ENCODE results near the gene EBLN1.
"Not testable (repeated sequence)": the region's sequence is repeated elsewhere in the genome, so short reads cannot be mapped to it uniquely, and the experiment has no call there.

EBLN1 gene

DNA sequence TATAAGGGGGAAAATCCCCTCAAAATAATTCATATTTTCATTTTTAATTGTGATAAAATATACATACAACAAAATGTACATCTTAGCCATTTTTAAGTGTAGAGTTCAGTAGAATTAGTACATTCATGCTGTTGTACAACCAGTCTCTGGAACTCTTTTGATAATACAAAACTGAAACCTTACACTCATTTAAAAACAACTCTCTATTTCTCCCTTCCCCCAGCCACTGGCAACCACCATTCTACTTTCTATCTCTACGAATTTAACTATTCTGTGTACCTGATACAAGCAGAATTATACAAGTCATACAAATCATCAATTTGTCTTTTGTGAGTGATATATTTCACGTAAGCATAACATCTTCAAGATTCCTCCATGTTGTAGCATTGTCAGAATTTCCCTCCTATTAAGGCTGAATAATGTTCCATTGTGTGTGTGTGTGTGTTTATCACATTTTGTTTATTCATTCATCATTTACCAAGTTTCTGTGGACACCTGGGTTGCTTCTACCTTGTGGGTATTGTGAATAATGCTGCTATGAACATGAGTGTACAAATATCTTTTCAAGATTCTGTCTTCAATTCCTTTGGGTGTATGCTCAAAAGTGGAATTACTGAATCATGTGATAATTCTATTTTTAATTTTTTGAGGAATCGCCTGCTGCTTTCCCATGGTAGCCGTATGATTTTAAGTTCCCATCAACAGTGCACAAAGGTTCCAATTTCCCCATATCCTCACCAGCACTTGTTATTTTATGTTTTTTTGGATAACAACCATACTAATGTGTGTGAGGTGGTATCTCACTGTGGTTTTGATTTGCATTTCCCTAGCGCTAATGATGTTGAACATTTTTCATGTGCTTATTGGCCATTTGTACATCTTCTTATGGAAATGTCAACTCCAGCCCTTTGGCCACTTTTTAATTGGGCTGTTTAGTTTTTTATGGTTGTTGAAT lies 4.7 kb upstream of the EBLN1 start:
- TF ChIP-seq, protein P1, sequence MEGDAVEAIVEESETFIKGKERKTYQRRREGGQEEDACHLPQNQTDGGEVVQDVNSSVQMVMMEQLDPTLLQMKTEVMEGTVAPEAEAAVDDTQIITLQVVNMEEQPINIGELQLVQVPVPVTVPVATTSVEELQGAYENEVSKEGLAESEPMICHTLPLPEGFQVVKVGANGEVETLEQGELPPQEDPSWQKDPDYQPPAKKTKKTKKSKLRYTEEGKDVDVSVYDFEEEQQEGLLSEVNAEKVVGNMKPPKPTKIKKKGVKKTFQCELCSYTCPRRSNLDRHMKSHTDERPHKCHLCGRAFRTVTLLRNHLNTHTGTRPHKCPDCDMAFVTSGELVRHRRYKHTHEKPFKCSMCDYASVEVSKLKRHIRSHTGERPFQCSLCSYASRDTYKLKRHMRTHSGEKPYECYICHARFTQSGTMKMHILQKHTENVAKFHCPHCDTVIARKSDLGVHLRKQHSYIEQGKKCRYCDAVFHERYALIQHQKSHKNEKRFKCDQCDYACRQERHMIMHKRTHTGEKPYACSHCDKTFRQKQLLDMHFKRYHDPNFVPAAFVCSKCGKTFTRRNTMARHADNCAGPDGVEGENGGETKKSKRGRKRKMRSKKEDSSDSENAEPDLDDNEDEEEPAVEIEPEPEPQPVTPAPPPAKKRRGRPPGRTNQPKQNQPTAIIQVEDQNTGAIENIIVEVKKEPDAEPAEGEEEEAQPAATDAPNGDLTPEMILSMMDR (IDR thresholded peaks at IDR 0.05; ENCODE audit: poor library complexity, severe bottlenecking), result no peak
- Histone ChIP-seq H3K4me3 (ENCODE audit: severe bottlenecking) (no peak overlapping the region), H3K27me3 (ENCODE audit: insufficient read depth, poor library complexity, severe bottlenecking) (no peaks in the 10 kb centered on the region), H3K36me3 (ENCODE audit: low read depth) (no peaks in the 10 kb centered on the region), H3K4me1 (ENCODE audit: insufficient read depth, poor library complexity, severe bottlenecking) (no peaks in the 10 kb centered on the region), H3K27ac (ENCODE audit: poor library complexity, severe bottlenecking) (no peak overlapping the region), H3K9me3 (ENCODE audit: severe bottlenecking) (no peaks in the 10 kb centered on the region)
- ATAC-seq (ENCODE audit: low read depth) (no peak), DNase-seq (ENCODE audit: low spot score) (no peak)

DNA sequence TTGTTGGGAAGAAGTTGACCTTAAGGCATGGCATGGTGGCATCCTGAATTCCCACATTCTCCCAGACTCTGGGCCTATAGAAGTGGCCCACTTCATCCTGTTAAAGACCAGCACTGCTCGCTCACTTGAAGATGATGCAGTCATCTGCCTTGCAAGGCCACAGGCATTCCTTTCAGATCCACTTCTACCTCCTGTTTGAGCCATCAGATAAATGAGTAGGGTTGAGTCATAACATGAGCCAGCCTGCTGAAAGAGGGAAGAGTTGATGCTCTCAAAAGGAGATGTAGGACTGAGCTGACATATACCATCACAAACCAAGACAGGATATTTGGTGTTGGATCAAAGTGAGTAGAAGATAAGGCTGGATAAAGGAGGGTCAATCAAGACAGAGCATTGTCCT lies 1.5 kb upstream of the EBLN1 start:
- Histone ChIP-seq H3K4me1 (ENCODE audit: insufficient read depth, poor library complexity, severe bottlenecking) (no peaks in the 10 kb centered on the region), H3K36me3 (ENCODE audit: low read depth) (no peaks in the 10 kb centered on the region), H3K9me3 (ENCODE audit: severe bottlenecking) (no peaks in the 10 kb centered on the region), H3K27ac (ENCODE audit: poor library complexity, severe bottlenecking) (no peak overlapping the region), H3K27me3 (ENCODE audit: insufficient read depth, poor library complexity, severe bottlenecking) (no peaks in the 10 kb centered on the region), H3K4me3 (ENCODE audit: severe bottlenecking) (no peak overlapping the region)
- peak; percentile 49; the same call in 1 of the 3 replicates for ATAC-seq (ENCODE audit: low read depth)
- TF ChIP-seq, protein P1 (IDR thresholded peaks at IDR 0.05; ENCODE audit: poor library complexity, severe bottlenecking), result no peak
- DNase-seq (ENCODE audit: low spot score), result no peak

DNA sequence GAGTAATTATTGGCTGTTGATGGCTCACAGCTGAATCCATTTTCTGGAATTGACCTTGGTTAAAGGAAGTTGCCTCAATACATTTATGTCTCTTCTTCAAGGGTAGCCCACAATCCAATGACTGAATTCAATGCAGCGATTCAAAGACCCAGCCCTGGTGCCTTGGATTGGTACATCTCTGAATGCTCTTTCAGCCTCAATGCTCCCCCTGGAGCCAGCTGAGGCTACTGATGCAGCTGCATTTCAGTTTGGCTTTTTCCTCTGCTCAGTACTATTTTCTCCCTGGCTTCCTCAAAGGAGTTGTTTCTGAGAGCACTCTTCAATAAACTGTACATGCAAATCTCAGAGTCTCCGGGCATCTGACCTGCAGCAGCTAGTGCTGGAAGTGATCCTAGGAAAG lies 633 bp upstream of the EBLN1 start:
- H3K27me3 ChIP-seq (ENCODE audit: insufficient read depth, poor library complexity, severe bottlenecking), result no peaks in the 10 kb centered on the region
- TF ChIP-seq, protein P1 (IDR thresholded peaks at IDR 0.05; ENCODE audit: poor library complexity, severe bottlenecking), result no peak
- H3K4me3 ChIP-seq (ENCODE audit: severe bottlenecking), result no peak overlapping the region
- no peak overlapping the region for H3K27ac ChIP-seq (ENCODE audit: poor library complexity, severe bottlenecking)
- no peaks in the 10 kb centered on the region for H3K4me1 ChIP-seq (ENCODE audit: insufficient read depth, poor library complexity, severe bottlenecking)
- DNase-seq (ENCODE audit: low spot score) (no peak), ATAC-seq (ENCODE audit: low read depth) (no peak)
- no peaks in the 10 kb centered on the region for H3K9me3 ChIP-seq (ENCODE audit: severe bottlenecking)
- no peaks in the 10 kb centered on the region for H3K36me3 ChIP-seq (ENCODE audit: low read depth)

DNA sequence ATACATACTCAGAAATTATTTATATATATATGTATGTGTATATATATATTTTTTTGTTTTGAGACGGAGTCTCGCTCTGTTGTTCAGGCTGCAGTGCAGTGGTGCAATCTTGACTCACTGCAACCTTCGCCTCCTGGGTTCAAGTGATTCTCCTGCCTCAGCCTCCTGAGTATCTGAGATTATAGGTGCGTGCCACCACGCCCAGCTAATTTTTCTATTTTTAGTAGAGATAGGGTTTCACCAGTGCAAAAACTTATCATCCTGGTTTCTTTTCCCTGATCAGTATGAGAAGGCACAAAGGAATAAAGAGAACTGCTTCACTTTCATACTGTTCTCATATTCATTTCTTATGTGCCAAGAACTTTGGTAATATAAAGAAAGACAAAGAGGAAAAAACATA lies 731 bp downstream of the EBLN1 start:
- ATAC-seq (ENCODE audit: low read depth); H3K27ac ChIP-seq (ENCODE audit: poor library complexity, severe bottlenecking); H3K9me3 ChIP-seq (ENCODE audit: severe bottlenecking); DNase-seq (ENCODE audit: low spot score); H3K27me3 ChIP-seq (ENCODE audit: insufficient read depth, poor library complexity, severe bottlenecking); H3K36me3 ChIP-seq (ENCODE audit: low read depth); H3K4me3 ChIP-seq (ENCODE audit: severe bottlenecking); H3K4me1 ChIP-seq (ENCODE audit: insufficient read depth, poor library complexity, severe bottlenecking): not testable (repeated sequence)

DNA sequence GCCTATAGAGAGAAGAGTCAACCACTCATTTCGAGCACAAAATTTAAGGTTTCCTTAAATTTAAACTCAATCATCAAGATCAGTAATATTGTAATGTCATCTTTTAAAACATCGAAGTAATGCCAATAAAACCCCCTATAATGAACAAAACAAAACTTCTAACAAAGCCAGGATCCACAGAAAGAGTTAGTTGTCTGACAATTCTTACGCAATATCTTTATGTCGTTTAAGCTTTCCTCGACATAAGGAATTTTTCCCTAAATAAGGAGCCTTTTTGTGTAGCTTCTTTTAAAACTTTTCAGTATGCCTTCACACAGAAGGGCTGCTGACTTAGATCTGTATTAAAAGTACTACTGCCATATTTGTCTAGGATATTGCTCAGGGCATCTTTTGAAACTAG lies 7.5 kb downstream of the EBLN1 start:
- no peak overlapping the region for H3K27ac ChIP-seq (ENCODE audit: poor library complexity, severe bottlenecking)
- H3K27me3 ChIP-seq (ENCODE audit: insufficient read depth, poor library complexity, severe bottlenecking), result no peaks in the 10 kb centered on the region
- DNase-seq (ENCODE audit: low spot score) (no peak), ATAC-seq (ENCODE audit: low read depth) (no peak)
- no peaks in the 10 kb centered on the region for H3K4me1 ChIP-seq (ENCODE audit: insufficient read depth, poor library complexity, severe bottlenecking)
- H3K4me3 ChIP-seq (ENCODE audit: severe bottlenecking), result no peak overlapping the region
- TF ChIP-seq, protein P1 (IDR thresholded peaks at IDR 0.05; ENCODE audit: poor library complexity, severe bottlenecking), result no peak
- no peaks in the 10 kb centered on the region for H3K36me3 ChIP-seq (ENCODE audit: low read depth)
- H3K9me3 ChIP-seq (ENCODE audit: severe bottlenecking), result no peaks in the 10 kb centered on the region

Measured in RWPE2 (cell line).